Measurements from ENCODE around the gene AUTS2.

Gene AUTS2

DNA sequence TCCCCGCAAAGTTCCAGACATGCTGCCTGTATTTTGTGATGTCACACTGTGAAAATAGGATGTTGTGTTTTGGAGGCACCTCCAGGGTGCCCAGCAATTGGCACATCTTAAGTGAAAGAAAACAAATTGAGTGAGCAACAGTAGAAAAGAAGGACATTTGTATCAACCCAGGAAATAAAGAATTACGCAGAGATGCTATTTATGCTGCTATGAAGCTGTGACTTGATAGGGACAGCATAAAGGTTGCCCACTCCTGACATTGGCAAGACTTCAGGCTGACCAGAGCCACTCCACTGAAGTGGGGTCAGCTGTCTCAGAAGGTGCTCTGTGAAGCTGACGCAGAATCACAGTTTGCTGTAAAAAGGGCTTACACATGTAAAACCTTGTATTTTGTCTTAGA, 803.8 kb downstream of the AUTS2 start:
- DNase-seq: no peak

DNA sequence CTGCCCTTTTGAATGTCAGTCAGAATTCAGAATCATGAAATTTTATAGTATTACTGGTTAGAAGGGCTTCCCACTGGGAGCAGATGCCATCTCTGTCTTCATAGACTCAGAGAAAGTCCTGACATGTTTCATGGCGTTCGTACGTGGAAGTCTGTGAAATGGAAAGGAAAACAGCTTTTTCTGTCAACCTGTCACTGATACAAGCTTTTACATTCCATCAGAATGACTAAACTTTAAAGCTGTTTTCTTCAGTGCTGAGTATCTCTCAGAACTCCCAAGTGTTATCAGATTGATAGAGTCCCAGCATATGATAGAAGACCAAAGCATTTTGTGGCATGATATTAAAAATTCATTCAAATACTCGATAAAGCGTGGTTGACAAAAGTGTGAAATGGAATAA, 807.0 kb downstream of the AUTS2 start:
- DNase-seq: no peak

DNA sequence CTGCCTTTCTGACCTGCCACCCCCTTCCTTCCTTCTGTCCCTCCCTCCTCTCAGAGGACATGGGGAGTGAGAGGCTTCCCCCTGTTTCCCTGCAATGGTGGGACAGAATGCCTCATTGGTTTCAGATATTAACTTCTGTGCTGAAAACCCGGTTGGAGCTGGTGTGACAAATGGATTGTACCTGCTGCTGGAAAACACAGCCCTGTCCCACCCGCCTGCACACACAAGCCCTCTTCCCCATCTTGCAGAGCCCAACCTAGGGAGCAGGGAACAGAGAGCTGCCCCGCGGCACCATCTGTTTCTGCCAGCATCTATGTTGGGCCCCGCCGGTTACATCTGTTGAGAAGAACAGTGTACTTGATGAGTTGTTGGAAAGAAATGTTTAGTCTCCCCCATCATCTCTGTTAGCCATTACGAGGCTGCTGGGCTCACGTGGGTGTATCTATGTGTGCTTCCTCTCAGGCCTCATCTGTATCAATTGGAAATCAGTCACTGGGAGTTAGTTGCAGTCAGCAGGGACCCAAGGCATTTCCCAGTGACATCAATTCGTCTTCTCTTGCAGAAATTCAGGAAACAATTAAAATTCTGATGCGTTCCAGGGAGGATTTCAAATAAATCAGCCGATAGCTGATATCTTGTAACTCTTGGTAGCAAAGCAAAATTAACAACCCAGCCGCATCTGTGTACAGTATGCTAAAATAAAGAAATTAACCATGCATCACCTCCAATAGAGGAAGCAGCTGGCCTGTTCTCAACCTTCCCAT, 808.1 kb downstream of the AUTS2 start:
- DNase-seq: no peak

DNA sequence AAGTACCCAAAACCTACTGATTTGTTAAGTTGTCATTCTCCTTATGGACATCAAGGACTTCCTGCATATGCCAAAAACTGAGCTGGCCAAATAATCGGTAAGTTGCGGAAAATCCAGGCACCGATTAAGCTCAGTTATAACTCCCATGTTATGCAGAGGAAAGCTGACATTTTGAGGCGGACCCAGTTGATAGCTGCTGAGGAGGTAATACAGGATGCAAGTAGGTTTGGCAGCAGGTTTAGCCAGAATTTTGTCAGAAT, 808.6 kb downstream of the AUTS2 start:
- no peak for DNase-seq

DNA sequence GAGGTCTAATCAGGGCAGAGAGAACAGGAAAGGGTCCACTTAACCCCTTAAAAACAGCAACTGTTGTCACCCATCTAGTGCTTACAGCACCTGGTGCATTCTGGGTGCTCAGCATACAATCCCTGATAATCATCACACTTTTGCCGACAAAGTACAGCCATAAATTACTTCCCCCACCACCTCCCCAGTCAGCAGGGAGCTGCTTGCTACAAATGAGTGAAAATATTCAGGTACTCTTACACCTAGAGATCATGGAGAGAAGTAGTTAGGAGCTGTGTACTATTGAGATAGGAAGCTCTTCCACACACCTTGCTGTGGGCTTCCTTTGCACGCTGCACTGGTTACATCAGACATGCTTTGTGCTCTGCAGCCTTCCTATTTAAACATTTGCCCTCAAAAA, 810.2 kb downstream of the AUTS2 start:
- peak in 2 of 3 experiments; percentile 14 to 27 for DNase-seq

DNA sequence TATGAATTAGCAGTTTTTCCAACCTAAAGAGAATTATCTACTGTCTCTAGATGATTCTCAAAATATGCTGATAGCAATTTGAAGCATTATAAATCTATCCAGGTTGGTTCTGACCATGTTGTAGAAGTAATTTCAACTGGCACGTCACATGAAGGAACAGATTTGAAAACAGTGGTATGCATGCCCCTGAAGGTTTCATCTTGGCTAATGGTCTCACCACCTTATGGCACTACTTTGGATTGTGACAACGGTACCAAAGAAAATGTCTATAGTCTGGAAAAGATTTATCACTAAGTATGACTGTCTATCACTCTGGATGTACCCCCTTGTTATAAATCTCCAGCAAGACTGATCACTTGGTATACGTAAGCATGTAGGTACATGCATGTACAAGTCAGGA, 810.6 kb downstream of the AUTS2 start:
- DNase-seq: no peak

DNA sequence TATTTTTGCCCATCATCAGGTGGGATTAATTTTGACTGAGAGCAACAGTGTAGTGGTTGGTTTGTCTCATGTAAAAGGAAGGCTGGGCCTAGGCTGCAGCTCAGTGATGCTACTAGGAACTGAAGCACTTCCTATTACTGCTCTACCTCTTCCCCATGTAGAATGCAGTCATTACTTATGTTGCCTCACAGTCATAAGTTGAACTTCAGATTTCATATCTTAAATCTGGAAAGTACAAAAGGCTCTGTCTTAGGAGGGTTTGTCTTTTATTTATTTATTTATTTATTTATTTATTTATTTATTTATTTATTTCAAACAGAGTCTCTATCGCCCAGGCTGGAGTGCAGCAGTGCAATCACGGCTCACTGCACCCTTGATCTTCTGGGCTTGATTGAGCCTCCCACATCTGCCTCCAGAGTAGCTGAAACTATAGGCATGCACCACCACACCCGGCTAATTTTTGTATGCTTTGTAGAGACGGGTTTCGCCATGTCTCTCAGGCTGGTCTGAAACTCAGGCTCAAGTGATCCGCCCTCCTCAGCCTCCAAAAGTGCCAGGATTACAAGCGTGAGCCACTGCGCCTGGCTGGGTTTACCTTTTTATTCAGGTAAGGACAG, 812.0 kb downstream of the AUTS2 start:
- DNase-seq: no peak

DNA sequence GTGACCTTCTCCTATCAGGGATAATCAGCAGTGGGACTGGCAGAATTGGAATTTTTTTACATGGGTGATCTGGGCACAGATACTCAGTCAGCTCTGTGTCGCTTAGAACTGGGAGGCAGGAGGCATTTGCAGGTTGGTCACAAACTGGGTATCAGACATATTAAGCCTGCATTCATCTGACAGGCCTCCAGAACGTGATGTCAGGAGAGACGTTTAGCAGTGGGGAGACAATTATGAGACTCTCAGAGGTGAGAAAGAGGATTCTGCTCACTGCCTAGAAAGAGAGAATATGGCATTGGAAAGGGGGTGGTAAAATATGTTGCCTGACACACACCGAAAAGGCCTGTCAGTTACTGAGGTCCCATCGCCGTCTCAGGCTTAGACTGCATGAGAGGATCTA, 816.1 kb downstream of the AUTS2 start:
- DNase-seq: no peak

DNA sequence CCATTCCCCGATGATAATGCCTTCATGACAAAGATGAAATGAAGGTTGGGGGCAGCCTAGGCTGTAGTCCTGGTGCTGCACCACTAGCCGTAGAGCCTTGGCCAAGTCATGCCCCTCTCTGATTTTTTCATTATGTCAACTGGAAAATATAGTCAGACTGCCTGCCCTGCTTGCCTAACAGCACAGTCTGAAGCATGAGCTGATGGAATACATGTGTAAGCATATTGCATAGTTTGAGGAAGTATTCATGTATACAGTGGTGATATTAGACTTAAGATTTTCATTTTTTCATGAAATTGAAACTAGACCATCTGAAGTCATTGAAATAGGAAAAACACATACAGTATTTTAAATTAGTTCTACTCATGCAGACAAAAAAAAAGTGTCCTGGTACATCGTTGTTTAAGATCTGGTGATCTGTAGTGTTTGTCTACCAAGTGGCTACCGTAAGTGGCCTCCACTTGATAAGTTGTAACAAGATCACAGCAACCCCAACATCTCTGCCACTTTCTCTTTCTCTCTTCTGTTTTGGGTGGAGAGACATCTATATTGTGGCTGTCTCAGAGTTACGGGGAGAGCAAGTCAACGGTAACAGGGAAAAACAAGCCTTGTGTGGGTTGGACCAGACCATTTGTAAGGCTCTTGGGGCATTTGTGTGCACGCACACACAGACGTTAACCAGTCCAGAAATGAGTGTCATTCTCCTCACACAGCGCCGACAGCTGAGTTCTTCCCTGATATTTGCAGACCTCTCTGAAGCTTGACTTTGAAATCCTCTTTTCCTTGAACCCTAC, 817.1 kb downstream of the AUTS2 start:
- peak in 1 of 3 experiments; percentile 34 for DNase-seq

DNA sequence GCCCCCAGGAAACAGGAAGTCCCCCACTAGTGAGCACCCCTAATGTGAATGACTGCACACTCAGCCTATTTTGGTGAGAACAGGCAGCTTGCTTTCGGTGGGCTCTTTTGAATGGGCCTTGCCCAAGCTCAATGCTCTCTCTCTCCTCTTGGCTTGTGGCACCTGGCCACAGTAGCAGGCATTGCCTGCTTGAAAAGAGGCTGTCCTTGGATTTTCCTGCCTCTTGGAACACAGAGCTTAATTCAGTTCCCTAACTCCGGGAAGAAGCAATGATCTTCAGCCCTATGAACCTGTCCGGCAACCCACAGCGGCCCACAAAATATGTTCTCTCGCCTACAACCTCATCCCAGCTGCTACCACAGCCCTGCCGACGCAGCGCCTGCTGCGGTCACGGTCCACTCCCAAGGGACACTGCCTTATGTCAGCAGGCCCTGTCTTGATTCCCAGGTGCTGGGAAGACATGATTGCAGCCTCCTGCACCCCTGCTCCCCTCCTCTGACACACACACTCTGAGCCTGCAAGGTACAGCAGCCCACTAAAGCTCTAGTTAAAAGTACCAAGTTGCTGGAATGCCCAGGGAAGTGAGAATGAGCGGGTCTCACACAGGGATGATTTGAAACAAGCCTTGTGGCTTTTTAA, 818.2 kb downstream of the AUTS2 start:
- DNase-seq: peak in 1 of 3 experiments; percentile 72

DNA sequence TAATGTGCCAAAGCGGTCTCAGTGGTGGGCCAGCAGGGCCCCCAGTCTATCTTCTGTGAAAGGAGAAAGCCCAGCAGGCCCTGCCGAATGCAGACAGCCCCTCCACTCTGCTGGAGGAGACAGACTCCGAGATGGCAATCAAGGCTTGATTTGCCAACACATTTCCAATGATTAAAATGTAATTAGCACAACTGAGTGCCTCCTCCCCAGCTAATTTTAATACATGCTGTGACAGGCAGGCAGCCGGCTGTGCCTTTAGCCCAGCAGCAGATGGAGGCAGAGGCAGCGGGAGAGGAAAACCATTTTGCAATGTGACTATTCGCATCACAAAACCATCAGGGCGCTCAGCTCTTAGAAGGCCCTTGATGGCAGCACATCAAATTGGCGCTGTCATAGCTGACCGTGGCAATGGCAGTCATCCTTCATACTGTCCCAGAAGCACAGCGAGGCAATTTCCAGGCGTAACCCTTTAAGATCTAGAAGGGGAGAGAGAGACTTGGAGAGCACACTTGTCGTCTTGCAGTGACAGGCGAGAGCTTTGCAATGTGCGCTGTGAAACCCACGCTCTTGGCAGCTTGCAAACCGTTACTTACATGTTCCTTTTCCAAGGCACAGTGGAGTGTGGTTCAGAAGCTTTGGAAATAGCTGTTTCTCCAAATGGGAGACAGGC, 818.8 kb downstream of the AUTS2 start:
- DNase-seq: peak in 2 of 3 experiments; percentile 36 to 62

DNA sequence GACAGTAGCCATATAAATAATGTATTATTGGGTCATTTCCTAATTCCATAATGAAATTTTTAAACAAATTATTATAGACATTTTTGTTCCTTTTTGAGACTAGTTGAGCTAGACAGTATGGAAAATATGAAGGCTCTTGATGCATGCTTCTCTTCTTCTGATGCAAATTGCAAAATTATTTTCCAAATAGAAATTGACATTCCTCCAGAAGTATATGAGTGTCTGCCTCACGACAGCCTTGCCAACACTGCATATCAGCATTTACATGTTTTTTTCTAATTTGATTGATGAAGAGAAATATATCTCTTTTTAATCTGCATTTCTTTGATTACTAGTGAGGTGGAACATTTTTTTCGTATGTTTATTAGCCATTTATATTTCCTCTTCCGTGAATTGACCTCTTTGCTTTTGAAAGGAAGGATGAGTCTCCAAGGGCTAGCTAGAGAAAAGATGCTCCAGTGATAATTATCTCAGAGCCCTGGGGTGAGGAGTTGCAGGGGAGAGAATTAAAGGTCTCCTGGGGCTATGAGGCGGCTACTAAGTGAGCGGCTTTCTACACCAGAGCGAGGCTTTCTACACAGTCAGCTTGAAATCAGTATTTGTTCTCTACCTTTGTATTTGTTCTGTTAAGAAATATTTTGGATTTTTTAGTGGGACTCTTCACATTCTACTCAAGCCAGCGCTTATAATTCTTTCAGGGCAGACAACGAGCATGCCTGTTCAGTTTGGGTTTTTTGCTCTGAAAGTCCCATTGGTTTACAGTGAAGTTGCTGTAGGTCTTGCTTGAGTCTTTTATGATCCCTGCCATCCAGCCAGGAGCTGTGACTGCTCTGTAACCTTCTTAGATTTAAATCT, 821.5 kb downstream of the AUTS2 start:
- peak; percentile 15 to 67 (median 29) for DNase-seq

DNA sequence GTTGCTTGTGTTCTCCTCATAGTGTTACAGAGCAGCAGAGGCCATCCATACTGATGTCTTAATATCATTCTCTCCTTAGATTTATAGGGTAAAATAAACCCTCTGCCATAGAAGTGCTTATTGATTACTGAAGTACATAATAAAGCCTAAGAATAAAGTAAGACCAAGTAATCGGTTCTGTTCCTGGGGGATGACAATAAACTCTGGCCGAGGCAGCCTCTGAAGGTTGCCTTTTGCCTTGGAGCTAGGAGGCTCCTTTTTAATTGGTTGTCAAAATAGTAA, 822.0 kb downstream of the AUTS2 start:
- DNase-seq: peak in 1 of 3 experiments; percentile 44

DNA sequence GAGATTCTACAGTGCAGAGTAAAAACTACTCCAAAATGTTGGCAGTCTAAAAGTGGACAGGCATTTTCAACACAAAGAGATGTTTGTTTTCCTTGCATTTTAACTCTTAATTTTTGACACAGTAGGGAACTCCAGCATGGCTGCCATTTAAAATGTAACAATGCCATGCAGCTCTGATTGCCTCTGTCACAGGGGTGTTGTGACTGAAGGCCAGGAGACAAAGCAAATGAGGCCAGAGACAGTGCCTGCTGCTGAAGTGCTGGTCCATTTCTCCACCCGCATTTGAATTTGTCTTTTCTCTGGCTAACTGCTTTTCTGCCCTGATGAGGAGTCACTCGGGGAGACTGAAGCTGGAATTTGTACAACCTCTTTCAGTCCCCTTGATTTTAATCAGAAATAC, 823.0 kb downstream of the AUTS2 start:
- DNase-seq: peak in 2 of 3 experiments; percentile 24 to 74

DNA sequence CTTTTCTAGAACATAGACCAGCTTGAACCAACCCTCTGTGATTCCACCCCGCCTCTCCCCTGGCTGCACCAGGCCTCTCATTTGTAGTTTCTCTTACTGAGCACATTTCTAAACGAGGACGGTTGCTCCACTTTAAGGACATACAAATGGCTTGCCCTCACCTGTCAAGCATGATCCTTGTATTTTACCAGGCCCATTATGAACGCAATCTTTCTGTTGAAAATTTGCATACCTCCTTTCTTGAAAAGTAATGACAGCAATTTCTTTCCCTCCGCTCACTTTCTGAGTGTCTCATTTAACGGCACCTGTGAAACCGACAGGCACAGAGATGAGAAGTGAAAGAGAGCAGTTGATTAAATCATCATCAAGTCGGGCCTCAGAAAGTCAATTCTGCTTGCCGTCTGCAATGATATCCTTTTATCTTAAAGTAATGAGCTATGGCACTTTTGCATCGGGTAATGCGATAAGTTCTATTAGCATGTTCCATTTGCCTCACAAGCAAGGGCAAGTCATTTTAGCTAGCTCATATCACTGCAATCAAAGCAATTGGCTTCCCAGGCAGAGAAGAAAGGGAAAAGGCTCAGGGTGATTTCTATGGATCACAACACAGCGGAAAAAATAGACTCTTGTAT, 828.1 kb downstream of the AUTS2 start:
- peak in 1 of 3 experiments; percentile 69 for DNase-seq

DNA sequence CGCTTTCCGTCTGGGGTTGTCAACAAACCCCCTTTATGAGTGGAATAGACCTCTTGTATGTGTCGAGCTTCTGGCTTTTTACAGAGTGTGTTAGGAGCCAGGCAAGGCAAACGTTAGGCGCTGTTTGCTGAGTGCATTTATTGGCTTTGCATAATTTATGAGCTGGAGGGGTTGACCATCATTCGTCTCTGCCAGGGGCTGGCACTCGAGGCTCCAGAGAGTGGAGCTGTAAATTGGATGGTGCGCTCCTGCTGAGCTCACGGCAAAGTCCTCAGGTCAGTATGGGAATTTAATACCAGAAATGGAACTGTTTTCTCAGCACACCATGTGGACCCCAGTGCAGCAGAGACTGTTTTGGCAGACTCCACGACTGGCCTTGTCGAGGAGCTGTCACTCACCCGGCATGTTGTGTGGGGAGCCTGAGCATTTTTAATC, 834.3 kb downstream of the AUTS2 start:
- DNase-seq: peak; percentile 80 to 99 (median 95)

DNA sequence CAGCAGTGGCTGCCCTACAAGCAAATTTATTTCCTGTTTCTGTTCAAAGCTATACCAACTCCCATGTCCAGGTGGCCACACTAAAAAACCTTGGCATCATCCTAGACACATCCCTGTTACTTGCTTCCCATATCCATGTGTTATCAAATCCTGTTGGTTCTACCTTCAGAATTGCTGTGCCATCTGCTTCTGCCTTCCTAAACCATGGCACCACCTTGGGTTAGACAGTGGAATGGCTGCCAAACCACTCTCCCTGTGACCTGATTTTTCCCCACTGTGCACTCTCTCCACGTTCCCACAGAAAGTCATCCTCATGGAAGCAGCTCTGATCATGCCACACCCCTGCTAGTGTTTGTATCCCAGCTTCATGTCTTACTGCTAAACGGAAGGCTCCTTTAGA, 836.1 kb downstream of the AUTS2 start:
- peak in 2 of 3 experiments; percentile 10 to 28 for DNase-seq

DNA sequence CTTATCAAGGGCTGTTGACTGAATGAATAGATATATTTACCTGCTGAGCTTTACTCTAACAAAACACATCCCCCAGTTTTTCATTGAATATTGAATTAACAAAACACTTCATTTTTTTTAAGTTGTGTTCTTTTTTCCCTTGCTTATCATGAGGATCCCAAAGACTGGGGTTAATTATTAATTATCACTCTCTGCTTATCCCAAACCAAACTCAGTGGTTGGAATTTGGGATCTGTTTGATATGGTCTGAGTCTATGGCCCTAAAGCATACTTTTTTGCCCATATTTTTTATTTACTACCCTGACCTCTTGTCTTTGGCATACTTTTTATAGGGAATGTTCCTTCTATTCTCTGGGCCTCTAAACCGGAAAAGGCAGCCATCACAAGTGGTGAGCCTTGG, 836.5 kb downstream of the AUTS2 start:
- DNase-seq: no peak

DNA sequence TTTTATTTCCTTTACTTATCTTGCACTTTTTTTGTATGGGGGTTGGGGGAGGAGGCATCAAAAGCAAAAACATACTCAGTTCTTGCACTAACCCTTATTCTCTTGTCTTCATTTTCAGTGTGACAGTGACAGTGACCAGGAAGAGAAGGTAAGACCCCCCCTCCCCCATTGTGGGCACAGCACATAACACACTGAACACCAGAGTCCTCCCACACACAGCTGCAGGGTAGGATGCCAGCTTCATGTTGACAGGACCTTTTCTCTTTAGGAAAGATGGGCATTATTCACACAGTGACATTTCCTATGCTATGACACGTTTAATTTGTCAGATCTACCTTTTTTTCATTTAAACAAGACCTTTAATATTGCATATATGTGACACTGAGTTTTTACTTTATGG, 837.4 kb downstream of the AUTS2 start:
- DNase-seq: no peak

DNA sequence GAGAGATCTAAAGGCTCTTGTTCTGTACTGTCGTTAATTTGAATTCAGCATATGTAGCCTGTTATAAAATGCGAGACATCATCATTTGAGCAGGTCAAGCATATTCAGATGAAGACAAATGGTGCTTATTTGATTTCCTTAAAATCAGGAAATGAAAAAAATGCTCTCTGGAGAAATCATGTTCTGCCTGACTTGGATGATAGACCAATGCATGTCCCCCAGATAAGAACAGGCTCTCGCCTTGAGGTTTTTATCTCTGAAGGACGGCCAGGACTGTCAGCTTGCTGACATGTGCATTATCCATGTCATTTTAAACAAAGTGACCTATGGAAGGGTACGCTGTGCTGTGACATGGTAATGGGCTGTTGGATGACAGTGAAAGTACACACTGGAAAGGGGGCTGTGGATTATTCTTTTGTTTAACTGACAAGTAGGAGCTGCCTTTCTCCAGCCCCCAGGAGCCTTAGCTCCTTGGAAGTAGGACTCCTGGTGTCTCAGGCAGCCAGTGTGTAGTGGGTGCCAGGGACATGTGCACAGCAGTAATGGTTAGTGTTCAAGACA, 838.6 kb downstream of the AUTS2 start:
- no peak for DNase-seq

DNA sequence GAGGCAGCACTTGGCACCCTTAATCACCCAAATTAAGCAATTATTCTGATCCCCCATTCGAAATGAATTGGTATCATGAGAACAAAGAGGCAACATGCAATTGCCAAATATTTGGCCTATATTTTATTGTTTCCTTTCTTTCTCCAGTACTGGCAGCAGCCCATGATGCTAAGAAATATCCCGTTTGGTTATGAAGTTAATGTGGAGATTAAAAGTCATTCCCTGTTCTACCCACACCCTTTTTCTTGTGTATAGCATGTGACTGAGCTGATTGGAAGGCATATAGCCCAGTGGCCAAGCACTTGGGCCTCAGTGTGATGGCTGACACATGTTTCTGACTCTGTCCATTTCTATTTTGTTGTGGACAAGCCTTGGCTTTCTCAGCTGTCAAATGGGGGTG, 841.4 kb downstream of the AUTS2 start:
- DNase-seq: no peak
